ENCODE measurements around the gene QRICH1. TPM values are rescaled to one million over a fixed set of nuclear protein-coding genes. Genes with fewer than 3 reads are reported as not detected.

QRICH1 gene
- total and polyA plus RNA-seq, 2 donors (not counting 3 experiments of a cell fraction or from before 2014, with no cell fraction given), result 89.7 to 116 TPM

GRCh38 chr3:49030321-49030720 is 63.5 kb downstream of the QRICH1 start:
- Histone ChIP-seq H3K9me3 (replicated peaks; ENCODE audit: control insufficient read depth, insufficient read depth, low read length) (no peaks in the 10 kb centered on the region), H2AFZ (ENCODE audit: low read depth, low read length) (no peak overlapping the region), H3K9ac (replicated peaks; ENCODE audit: extremely low read depth, insufficient read depth, low read length) (no peak overlapping the region), H3K27ac (ENCODE audit: insufficient read depth, low read depth, low read length) (no peak overlapping the region), H3K27me3 (ENCODE audit: control insufficient read depth in 2 of 2, insufficient read depth in 2 of 2, low read length in 2 of 2) (no peaks in the 10 kb centered on the region), H3K36me3 (ENCODE audit: control insufficient read depth in 2 of 2, extremely low read depth in 1 of 2, insufficient read depth in 2 of 2, low read length in 2 of 2) (peaks cover 20 to 40% of the 10 kb centered on the region in 2 experiments), H3K4me3 (replicated peaks in 1 of 3; ENCODE audit: insufficient read depth in 1 of 3, low read depth in 1 of 3, low read length in 3 of 3) (no peak overlapping the region), H4K20me1 (replicated peaks; ENCODE audit: control insufficient read depth, extremely low read depth, insufficient read depth, low read length) (no peaks in the 10 kb centered on the region), H3K9me1 (replicated peaks; ENCODE audit: control insufficient read depth, extremely low read depth, insufficient read depth, low read length) (no peaks in the 10 kb centered on the region), H3K4me1 (ENCODE audit: control insufficient read depth, extremely low read depth, insufficient read depth, low read length) (peaks cover 11% of the 10 kb centered on the region), H3K4me2 (ENCODE audit: insufficient read depth, low read length) (no peak overlapping the region), H3K79me2 (ENCODE audit: control insufficient read depth, insufficient read depth, low read length) (peaks cover 27% of the 10 kb centered on the region)
- dilution Hi-C loops (cut with MboI; ENCODE audit: extremely low pct_ligation_motif_present, low sequenced_read_pairs) (no loop called here), intact Hi-C loops (cut with micrococcal nuclease) (no loop called here)
- DNase-seq (ENCODE audit: low read depth, low spot score), result no peak
- POLR2A ChIA-PET, result no interaction called here
- TF ChIP-seq EZH2 (IDR thresholded peaks at IDR 0.05; ENCODE audit: borderline replicate concordance, low read depth, low read length, severe bottlenecking), result no peak
- no peak for TF ChIP-seq MAX (IDR thresholded peaks at IDR 0.05; ENCODE audit: insufficient read depth, insufficient read length)
- TF ChIP-seq CTCF (IDR thresholded peaks at IDR 0.05; ENCODE audit: extremely low read depth in 1 of 2, insufficient read depth in 1 of 2, low read depth in 1 of 2, low read length in 2 of 2), result no peak
- no peak for TF ChIP-seq GATA2 (IDR thresholded peaks at IDR 0.05; ENCODE audit: insufficient read depth, insufficient read length, low read depth, low read length)
- no peak for TF ChIP-seq POLR2AphosphoS5 (IDR thresholded peaks at IDR 0.05; ENCODE audit: insufficient read depth, low read depth, low read length)
- no peak for TF ChIP-seq FOS (IDR thresholded peaks at IDR 0.05; ENCODE audit: borderline replicate concordance, insufficient read depth, low read length)
- TF ChIP-seq POLR2A (IDR thresholded peaks at IDR 0.05; ENCODE audit: low read depth, low read length), result no peak
- TF ChIP-seq MYC (IDR thresholded peaks at IDR 0.05; ENCODE audit: low read depth, low read length), result no peak
- BruUV-seq (replicated peaks), result no TSS peak
- CTCF ChIA-PET, result no interaction called here
- no peak for FAIRE-seq
